HK-2 (cell line): ENCODE data around the gene BPIFB6.

Experiments used
- DNase-seq: peaks from one replicate; pipeline ENCODE4 v3.0.0-alpha.2; 2018; ENCODE audit not compliant: unreplicated experiment

BPIFB6 gene

DNA sequence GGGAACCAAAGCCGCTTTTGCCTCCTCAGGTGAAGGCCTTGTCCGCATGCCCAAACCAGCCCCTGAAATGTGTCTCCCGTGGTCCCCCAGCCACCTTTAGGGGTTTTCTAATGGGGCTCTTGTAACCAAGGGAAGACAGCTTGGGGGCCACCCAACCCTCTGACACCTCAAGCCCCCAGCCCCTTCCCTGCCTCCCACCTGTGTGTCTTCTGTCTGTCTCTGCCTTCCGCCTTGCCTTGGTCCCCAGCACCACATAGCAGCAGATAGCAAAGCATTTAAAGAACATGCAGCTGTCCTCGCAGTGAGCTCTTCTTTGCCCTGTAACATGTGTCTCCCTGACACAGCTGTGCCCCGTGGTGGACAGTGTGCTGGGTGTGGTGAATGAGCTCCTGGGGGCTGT lies 31.8 kb downstream of the BPIFB6 start:
- no peak for DNase-seq

DNA sequence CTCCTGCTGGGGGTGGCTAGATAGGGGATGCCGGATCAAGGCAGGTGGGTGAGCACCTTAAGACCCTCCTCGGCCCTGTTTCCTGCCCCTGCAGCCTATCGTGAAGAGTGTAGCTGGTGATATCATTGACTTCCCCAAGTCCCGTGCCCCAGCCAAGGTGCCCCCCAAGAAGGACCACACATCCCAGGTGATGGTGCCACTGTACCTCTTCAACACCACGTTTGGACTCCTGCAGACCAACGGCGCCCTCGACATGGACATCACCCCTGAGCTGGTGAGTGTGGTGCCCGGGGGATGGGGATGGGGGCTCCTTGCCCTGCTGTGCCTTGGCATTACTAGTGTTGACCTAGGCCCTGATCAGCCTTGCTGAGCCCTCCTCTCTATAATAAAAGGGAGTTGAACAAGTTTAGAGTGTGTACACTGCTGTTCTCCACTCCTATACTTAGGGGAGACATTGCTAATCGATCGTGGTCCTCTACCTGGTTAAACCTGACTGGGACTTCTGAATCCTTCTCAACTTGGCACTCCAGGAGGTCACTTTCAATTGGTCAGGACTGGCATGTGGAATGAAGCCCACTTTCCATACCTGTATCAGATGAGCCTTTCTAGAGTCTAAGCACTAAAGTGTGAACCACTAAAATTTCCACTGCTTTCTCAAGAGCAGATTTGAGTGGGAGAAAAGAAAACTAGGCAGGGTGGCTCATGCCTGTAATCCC lies 33.3 kb downstream of the BPIFB6 start:
- DNase-seq: no peak

DNA sequence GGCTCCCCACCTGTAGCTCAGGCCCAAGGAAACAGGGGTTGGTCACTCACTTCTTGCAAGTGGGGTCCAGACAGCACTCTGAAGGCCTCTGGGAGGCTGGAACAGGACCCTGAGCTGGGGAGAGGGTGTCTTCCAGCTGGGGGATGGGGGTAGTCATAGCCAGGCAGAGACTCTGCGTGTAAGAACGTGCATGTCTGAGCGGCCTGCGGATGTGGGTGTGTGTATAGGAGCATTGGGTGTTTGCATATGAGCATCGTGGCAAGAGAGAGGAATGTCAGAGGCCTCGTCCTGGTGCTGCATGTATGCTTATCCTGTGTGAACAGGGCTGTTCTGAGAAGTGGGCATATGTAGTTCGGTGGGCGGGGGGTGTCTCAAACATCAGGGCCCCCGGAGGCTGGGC lies 34.3 kb downstream of the BPIFB6 start:
- no peak for DNase-seq

DNA sequence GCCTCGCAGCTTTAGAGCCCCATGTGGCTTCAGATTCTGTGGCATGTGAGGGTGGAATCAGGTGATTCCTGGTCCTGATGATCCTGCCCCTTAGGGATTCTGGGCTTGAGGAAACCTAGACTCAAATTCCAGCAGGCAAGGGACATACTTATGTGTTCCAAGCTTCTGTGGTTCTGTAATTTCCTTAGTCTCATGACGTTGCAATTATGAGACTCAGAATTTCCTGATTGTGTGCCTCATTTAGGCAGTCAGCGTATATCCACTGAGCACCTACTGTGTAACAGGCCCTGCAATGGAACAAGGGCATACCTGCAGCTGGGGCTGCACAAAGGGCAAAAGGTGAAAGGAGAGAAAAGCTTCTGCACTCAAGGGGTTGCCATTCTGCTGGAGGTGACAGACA lies 36.4 kb downstream of the BPIFB6 start:
- DNase-seq: no peak

DNA sequence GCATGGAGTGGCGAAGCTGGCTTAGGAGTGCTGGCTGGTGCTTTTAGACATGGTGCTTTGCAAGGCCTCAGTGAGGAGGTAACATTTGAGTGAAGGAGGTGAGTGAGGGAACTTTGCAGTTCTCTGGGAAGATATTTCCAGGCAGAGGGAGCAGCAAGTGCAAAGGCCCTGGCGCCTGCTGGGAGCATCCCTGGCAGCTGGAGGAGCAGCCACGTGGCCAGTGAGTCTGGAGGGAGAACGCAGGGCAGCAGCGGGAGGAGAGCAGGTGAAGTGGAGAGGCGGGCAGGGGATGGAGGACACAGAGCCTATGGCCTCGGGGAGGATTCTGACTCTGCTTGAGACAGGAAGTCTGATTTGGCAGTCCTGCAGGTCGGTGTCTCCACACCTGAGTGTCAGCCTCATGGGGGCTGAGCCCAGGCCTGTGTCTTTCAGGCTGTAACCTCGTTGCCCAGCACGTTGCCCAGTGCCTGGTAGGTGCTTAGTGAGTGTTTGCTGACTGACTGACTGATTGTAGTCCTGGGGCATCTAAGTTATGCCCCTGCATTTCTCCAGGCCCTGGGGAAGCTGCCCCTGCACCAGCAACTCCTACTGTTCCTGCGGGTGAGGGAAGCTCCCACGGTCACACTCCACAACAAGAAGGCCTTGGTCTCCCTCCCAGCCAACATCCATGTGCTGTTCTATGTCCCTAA lies 36.9 kb downstream of the BPIFB6 start:
- no peak for DNase-seq

DNA sequence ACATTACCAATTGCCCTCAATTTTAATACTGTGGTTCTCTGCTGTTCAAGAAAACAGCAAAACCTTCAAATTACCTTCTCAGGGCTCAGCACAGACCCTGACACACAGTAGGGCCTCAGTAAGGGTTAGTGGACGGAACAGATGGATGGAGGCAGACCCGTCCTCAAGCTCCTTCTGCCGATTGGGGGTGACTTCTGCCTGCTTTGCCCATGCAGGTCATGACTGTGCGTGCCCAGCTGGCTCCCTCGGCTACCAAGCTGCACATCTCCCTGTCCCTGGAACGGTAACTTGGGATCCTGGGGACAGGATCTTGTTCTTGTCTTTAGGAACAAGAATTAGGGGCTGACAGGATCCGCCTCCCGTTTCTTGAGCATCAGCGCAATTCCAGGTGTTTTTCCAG lies 38.2 kb downstream of the BPIFB6 start:
- DNase-seq: no peak

DNA sequence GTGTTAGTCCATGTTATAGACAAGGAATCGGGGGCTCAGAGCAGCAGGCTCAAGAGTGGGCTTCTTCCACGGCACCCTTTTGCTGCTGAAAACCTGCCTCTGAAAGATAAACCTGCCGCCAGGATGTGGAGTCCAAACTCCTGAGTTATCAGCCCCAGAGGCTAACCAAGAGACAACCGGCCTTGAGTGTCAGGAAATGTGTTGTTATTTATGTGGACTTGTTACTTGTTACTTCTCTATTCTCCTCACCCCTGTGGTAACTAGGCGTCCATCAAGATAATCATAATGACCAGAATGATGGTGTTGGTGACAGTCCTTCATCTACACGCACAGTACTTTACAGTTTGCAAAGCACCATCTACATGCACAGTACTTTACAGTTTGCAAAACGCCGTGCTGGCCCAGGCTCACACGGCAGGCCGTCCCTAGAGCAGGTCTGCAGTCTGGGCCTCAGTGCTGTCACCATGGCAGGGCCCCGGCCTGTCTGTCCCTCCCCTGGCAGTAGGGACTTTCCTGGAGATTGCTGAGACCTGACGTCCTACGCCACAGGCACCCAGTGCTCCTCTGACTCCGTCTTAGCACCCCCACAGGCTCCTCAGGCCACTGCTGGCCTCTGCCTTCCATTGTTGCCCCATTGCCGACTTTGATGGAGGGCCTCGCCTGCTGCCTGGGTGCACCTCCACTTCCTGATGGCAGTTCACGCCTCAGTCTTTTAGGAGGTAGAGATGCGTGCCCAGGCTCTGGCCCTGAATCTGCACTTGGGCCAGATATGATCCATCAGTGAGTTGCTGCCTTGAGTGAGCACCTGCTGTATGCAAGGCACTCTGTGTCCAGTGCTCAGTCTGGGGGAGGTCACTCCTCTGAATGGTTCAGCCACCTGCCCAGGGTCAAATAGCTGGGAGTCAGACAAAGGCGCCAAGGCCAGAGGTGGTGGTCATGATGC lies 38.9 kb downstream of the BPIFB6 start:
- DNase-seq: no peak

DNA sequence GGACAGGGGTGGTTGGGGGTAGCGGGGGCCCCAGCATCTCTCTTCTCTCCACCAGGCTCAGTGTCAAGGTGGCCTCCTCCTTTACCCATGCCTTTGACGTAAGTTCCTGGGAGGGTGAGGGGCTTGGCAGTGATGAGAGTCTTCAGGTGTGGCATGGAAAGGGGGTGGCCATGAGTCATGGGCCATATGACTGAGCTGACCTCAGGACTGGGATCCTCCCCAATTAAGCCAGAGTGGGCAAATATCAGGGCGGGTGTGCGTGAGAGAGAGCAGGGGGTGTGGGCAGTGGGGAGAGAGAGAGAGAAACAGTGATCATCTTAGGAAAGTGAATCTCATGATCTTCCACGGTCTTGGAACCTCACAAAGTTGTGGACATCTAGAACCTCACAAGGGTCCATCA lies 39.8 kb downstream of the BPIFB6 start:
- DNase-seq: no peak

DNA sequence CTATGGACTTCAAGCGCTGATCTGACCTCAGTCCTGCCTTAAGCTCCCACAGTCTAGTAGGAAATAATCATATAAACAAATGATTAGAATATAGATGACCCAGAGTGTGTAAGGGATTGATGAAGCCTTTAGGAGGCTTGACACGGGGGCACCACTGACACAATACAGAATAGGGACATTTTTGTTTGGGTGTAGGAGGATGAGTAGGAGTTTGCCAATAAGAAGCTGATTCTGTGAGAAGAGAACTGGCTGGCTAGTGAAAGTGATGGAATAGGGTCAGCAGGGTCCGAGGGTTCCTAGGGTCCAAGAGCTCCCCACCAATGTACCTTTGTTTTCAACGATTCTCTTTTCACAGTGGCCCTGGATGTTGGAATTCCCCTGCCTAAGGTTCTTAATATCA lies 40.9 kb downstream of the BPIFB6 start:
- DNase-seq: no peak

DNA sequence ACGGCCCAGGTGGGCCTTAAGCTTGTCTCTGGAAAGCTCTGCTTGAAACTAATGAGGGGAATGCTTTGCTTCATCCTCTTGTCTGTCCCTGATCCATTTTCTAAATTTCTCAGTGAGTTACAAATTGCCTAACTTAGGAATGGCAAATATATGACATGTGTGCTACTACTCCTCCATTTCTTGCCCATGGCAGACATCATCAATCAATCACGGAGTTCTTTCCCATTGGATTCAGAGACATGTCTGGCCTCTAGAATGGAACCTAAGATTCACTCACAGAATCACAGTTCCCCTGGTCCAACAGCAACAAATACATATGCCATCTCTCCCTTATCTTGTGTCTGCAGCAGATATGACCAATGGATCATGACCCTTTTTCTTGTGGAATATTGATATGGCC lies 41.4 kb downstream of the BPIFB6 start:
- DNase-seq: no peak

DNA sequence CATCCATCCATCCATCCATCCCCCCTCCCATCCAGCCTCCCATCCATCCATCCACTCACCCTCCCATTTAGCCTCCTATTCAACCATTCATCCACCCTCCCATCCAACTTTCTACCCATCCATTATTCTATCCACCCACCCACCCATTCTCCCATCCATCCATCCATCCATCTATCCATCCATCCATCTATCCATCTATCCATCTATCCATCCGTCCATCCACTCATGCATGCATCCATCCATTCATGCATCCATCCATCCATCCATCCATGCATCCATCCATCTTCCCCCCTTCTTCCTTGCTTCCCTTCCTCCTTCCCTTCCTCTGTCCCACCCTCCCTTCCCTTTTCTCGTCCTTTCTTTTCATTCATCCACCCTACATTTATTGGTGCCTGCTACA lies 43.2 kb downstream of the BPIFB6 start:
- DNase-seq: no peak

DNA sequence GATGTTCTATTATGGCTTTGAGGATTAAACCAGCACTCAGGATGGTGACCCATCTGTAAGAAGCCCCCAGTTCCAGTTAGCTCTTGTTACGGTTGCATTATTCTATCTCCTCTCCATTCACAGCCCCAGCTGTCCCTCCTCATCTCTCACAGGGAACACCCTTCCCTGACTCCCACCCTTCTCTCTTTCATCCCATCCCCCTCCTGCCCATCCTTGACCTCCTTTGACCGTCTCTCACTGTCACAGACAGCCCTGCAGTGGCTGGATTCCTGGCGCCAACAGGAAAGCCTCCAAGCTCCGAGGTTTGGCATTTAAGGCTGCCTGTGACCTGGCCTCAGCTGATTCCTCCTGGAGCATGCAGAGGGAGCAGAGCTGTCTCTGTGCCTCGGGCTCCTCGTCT lies 43.8 kb downstream of the BPIFB6 start:
- DNase-seq: no peak

DNA sequence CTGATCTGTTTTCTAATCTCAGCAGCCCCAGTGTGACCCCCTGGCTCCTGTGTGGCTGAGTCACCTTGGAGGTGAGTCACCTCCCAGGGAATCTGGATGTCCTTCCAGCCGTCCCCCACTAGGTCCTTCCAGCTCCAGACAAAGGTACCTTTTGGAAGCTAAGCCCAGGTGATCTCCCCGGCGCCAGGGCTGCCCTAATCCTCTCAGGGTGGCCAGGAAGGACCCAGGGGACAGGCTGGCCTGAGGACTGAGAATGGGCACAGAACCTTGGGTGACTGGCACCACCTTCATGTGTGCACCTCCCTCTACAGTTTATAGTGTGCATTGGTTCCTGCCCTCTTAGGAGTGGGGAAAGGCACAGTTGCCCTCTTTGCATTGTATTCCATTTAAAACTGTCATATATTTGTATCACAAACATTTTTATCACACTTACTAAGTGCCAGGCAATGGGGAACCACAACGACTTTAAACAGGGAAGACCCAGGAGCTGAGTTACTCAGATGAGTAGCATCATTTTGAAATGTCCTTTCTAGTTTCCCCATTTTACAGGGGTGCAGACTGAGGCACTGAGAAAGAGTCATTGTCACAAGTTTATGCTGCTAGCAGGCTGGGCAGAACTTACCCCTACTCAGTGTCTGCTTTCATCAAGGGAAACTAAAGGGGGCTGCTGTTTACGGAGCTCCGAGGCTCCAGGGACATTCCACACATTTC lies 45.4 kb downstream of the BPIFB6 start:
- DNase-seq: peak; percentile 13

DNA sequence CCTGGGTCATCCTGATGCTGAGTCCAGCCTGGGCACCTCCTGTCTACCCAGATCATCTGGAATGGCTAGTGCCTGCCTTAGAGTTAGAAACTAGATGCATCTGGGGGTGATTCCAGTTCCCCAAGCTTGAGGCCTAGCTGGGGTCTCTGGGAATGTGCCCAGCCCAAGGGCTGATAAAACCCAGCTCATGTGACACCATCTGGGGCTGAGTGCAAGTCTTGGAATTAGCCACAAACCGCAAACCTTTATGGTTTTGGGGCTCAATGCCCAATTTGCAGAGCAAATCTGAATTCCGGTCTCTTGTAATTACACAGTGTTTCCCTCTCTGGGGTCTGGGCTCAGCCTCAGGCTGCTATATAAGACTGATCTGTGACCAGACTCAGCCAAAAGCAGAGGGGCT lies 47.8 kb downstream of the BPIFB6 start, which contains the start of gene BPIFB4:
Gene BPIFB4 (plus strand): TSS at position 385 of the 400 bp plus-strand sequence. CDS start 1,884 bp downstream, outside the sequence.
- no peak for DNase-seq

DNA sequence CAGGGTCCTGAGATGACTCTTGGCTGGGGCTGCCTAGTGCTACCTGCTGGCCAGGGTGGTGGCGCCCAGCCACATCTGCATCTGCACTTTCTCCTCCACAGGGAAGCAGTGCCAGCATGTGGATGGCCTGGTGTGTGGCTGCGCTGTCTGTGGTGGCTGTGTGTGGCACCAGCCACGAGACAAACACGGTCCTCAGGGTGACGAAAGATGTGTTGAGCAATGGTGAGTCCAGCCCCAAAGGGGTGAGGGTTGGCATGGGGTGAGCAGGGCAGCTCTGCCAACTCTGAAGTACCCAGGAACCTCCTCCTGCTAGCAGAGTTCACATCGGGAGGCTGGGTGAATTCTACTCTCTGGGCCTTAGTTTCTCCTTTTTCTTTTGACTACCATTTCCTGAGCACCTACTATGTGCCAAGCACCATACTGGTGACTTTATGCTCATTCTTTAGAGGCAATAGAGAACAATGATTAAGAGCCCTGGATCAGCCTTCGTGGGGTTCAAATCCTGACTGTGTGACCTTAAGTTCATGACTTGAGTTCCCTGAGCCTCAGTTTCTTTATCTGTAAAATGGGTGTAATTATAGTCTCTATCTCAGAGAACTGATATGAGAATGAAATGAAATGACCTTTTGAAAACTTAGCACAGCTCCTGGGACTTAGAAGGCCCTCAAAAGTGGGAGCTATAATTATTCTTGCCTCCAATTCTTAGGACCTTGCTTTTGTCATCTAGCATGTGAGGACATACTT lies 50.1 kb downstream of the BPIFB6 start:
- DNase-seq: no peak

DNA sequence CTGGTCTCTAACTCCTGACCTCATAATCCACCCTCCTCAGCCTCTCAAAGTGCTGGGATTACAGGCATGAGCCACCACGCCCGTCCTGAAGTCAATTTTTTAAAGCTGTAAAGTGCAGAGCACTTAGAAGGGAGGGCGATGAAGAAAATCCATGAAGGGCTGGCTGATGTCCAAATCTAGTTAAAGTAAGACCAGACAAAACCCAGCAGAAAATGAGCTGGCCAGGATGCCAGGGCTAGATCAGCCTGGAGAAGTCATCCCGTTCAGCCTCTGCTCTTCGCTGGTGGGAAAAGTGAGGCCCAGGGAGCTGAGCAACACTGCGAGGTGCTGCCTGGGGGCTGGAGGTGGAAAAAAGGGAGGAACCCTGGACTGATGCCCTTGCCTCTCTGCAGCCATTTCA lies 51.1 kb downstream of the BPIFB6 start:
- DNase-seq: no peak

DNA sequence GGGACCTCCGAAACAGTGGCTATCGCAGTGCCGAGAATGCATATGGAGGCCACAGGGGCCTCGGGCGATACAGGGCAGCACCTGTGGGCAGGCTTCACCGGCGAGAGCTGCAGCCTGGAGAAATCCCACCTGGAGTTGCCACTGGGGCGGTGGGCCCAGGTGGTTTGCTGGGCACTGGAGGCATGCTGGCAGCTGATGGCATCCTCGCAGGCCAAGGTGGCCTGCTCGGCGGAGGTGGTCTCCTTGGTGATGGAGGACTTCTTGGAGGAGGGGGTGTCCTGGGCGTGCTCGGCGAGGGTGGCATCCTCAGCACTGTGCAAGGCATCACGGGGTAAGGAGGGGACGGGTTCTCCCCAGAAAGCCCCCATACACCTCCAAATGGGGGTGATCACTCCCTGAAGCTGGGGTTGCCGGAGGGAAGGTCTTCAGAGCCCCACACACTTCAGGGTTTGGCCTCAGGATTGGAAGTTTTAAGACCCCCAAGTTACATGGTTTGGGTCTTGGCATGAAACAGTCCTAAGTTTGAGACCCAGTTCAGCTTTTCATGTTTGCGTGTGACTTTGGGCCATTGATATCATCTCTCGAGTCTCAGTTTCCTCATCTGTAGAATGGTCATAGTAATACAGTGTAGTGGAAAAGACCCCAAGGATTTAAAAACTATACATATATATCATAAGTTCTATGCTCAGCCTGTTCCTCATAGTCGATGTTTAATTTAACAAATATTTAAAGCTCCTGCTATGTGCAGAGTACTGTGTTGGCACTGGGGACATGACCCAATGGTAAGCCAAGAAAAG lies 52.3 kb downstream of the BPIFB6 start:
- no peak for DNase-seq

DNA sequence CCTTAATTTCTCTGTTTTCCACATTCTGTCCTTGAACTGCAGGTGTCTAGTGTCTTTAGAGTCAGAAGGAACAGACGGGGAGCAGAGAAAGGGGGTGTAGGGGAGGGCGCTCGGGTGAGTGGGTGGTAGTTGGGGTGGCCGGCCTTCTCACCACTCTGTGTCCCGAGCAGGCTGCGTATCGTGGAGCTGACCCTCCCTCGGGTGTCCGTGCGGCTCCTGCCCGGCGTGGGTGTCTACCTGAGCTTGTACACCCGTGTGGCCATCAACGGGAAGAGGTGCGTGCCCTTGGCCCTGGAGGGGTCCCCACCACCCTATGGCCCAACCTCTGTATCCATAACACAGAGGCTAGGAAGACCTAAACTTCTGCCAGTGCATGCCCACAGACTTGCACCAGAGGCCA lies 53.3 kb downstream of the BPIFB6 start:
- no peak for DNase-seq

DNA sequence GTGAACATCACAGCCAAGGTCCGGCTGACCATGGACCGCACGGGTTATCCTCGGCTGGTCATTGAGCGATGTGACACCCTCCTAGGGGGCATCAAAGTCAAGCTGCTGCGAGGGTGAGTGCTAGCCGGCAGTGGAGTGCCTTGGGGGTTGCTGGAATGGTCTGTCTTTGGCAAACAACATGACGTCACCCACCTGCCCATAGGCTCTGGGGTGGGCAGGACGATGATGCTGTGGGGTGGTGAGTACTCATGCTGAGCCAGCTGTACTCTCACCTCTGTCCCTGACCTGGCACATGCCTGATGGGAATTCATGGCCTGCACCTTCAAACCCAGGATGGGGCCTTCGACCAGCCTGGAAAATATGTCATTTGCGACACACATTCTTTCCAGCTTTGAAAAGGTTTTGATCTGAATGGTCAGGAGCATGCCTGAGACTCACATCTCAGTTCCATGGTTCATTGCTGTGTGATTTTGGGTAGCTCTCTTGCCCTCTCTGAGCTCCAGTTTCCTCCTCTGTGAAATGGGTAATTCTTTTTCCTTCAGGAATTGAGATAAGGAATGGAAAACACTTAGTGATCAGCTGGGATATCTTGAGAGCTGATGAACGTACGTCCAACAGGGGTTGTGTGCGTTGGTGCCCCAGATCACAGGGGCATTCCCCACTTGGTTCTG lies 54.7 kb downstream of the BPIFB6 start:
- no peak for DNase-seq

DNA sequence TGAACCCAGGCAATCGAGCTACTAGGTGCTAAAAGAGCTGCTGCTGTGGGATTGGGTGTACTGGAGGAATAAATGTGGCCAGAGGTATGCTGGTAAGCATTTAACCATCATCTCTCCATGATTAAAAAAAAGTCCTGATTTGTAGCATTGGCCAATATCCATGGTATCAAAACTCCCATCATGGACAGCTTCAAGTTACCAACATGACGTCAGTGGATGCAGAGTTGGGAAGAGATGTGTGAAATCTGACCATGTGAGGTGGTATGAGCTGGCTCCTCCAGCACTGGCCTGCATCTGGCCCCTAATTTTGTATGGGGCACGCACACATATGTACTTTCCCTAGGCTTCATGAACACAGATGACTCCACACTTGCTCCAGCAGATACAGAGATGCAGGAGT lies 59.7 kb downstream of the BPIFB6 start:
- no peak for DNase-seq
